HepG2 (cell line): Measurements from ENCODE around the gene ACTR1B. TPM values are rescaled to one million over a fixed set of nuclear protein-coding genes. Genes with fewer than 3 reads are reported as not detected.

Source experiments
- HDAC1 ChIP-seq: sonication (generic); formaldehyde crosslinking; IDR thresholded peaks from 2 replicates; pipeline ENCODE4 v1.5.1; 2020; ENCODE audit warnings: mild to moderate bottlenecking, missing genetic modification reagents
- HMGXB4 ChIP-seq, 2 experiments: sonication (generic) in 1 of 2; formaldehyde crosslinking in 1 of 2; IDR thresholded peaks; 2 replicates each; pipeline versions ENCODE4 v1.4.0 to v1.6.1; 2018 to 2020; ENCODE audit warnings: missing genetic modification reagents in 2 of 2, borderline replicate concordance in 1 of 2, low read depth in 1 of 2, mild to moderate bottlenecking in 1 of 2, missing biosample characterization in 1 of 2
- HOXD1 ChIP-seq: sonication (generic); formaldehyde crosslinking; IDR thresholded peaks from 2 replicates; pipeline ENCODE4 v1.5.0; 2020; ENCODE audit warnings: missing genetic modification reagents
- KDM5B ChIP-seq: sonication (generic); formaldehyde crosslinking; IDR thresholded peaks from 2 replicates; pipeline ENCODE4 v1.4.0; 2020; ENCODE audit warnings: missing genetic modification reagents, mild to moderate bottlenecking, borderline replicate concordance
- MAZ ChIP-seq, 2 experiments: sonication (generic) in 1 of 2; formaldehyde crosslinking in 1 of 2; IDR thresholded peaks; 2 replicates each; pipeline versions ENCODE4 v1.5.0 to v1.6.1; 2012 to 2020; ENCODE audit warnings: low read depth in 2 of 2, mild to moderate bottlenecking in 2 of 2, borderline replicate concordance in 1 of 2, improper control_type of control experiment in 1 of 2, low read length in 1 of 2, missing genetic modification reagents in 1 of 2, moderate library complexity in 1 of 2
- MTA1 ChIP-seq: sonication (generic); formaldehyde crosslinking; IDR thresholded peaks from 2 replicates; pipeline ENCODE4 v1.4.0; 2020; ENCODE audit warnings: missing genetic modification reagents, mild to moderate bottlenecking, borderline replicate concordance
- MXI1 ChIP-seq: IDR thresholded peaks from 3 replicates; pipeline ENCODE4 v1.6.1; 2012; ENCODE audit warnings: low read depth, low read length, inconsistent platforms, borderline replicate concordance
- RARA ChIP-seq: IDR thresholded peaks from 2 replicates; pipeline ENCODE4 v1.6.1; 2016; ENCODE audit warnings: missing genetic modification reagents, missing compliant biosample characterization
- SAP130 ChIP-seq: IDR thresholded peaks from 2 replicates; pipeline ENCODE4 v1.6.1; 2016; ENCODE audit warnings: low read depth
- SETDB1 ChIP-seq: sonication (generic); formaldehyde crosslinking; IDR thresholded peaks from 2 replicates; pipeline ENCODE4 v1.5.1; 2020; ENCODE audit warnings: missing genetic modification reagents, mild to moderate bottlenecking, borderline replicate concordance
- ZBTB40 ChIP-seq, 2 experiments: fragments of 450-650 bp in 1 of 2; sonication (generic) in 1 of 2; formaldehyde crosslinking in 1 of 2; IDR thresholded peaks; 2 replicates each; pipeline versions ENCODE4 v1.6.1 to v1.8.0; 2016 to 2022; ENCODE audit warnings: antibody characterized with exemption in 1 of 2, mild to moderate bottlenecking in 1 of 2, missing genetic modification reagents in 1 of 2
- ZNF143 ChIP-seq: sonication (generic); formaldehyde crosslinking; IDR thresholded peaks from 2 replicates; pipeline ENCODE4 v1.4.0; 2020; ENCODE audit warnings: missing genetic modification reagents
- ZNF329 ChIP-seq: sonication (generic); formaldehyde crosslinking; IDR thresholded peaks from 2 replicates; pipeline ENCODE4 v1.9.0; 2021; ENCODE audit warnings: low read depth, mild to moderate bottlenecking, missing genetic modification reagents
- ZNF33A ChIP-seq: sonication (generic); formaldehyde crosslinking; IDR thresholded peaks from 2 replicates; pipeline ENCODE4 v1.5.1; 2020; ENCODE audit warnings: missing genetic modification reagents, mild to moderate bottlenecking, moderate library complexity, borderline replicate concordance
- ZNF432 ChIP-seq: sonication (generic); formaldehyde crosslinking; IDR thresholded peaks from 2 replicates; pipeline ENCODE4 v1.5.0; 2020; ENCODE audit warnings: missing genetic modification reagents, mild to moderate bottlenecking, borderline replicate concordance
- ZNF773 ChIP-seq: sonication (generic); formaldehyde crosslinking; IDR thresholded peaks from 2 replicates; pipeline ENCODE4 v1.4.0; 2020; ENCODE audit warnings: missing genetic modification reagents, borderline replicate concordance
- polyA plus RNA-seq, 8 experiments: library from polyadenylated mRNA; depleted of rRNA in 3 of 8; stranded (reverse) in 7 of 8; unstranded in 1 of 8; fragments of >200 nt; fragmentation: Illumina TruSeq in 4 of 8; extraction: Trizol in 4 of 8; gene quantifications; 2 replicates each; pipeline versions ENCODE4 v1.2.1 to v1.2.3, GENCODE V29; 2011 to 2016; ENCODE audit warnings: low read depth in 4 of 8, missing spikeins in 1 of 8, mixed read lengths in 1 of 8; ENCODE audit not compliant: insufficient read depth in 1 of 8
- total RNA-seq, 5 experiments: library from RNA; depleted of rRNA; stranded (reverse); fragments of >200 nt; fragmentation: Illumina TruSeq; extraction: Trizol; gene quantifications; 2 replicates each; pipeline ENCODE4 v1.2.3, GENCODE V29; 2016; ENCODE audit warnings: low read depth in 1 of 5

The ACTR1B gene
- total and polyA plus RNA-seq, 2 of the 13 experiments (the other 11 are each of a cell fraction or from before 2014, with no cell fraction given) = 61.7 to 76.7 TPM

- peak; percentile 57 for TF ChIP-seq ZNF143
- no peak for TF ChIP-seq ZNF432 (CRISPR knock-in tag)
- peak; percentile 76; the same call in 1 of the 2 replicates for TF ChIP-seq SAP130 (CRISPR knock-in tag)
- TF ChIP-seq MAZ (IDR thresholded peaks at IDR 0.05; ENCODE audit: borderline replicate concordance, low read depth, low read length) = no peak; the same call in 1 of the 2 replicates
- TF ChIP-seq MAZ (CRISPR knock-in tag; IDR thresholded peaks at IDR 0.05; ENCODE audit: low read depth) = no peak
- TF ChIP-seq ZBTB40 (IDR thresholded peaks at IDR 0.05) = no peak
- no peak for TF ChIP-seq ZBTB40 (CRISPR knock-in tag; IDR thresholded peaks at IDR 0.05)
- peak; percentile 57 to 80; a peak in 2 of 4 replicates for TF ChIP-seq HMGXB4 (CRISPR knock-in tag; IDR thresholded peaks at IDR 0.05; ENCODE audit: borderline replicate concordance in 1 of 2, low read depth in 1 of 2)
- no peak for TF ChIP-seq MTA1 (CRISPR knock-in tag)
- TF ChIP-seq ZNF329 (CRISPR knock-in tag) = no peak
- 0 out of 2 replicates have a peak, but pooled peaks have one; percentile 34 for TF ChIP-seq HOXD1 (CRISPR knock-in tag)
- peak; percentile 88; the same call in 1 of the 3 replicates for TF ChIP-seq MXI1
- no peak for TF ChIP-seq SETDB1
- TF ChIP-seq ZNF773 (CRISPR knock-in tag) = 0 out of 2 replicates have a peak, but pooled peaks have one; percentile 80
- TF ChIP-seq RARA (CRISPR knock-in tag) = no peak
- no peak; the same call in 1 of the 2 replicates for TF ChIP-seq KDM5B
- no peak for TF ChIP-seq ZNF33A (CRISPR knock-in tag)
- peak; percentile 51; the same call in 1 of the 2 replicates for TF ChIP-seq HDAC1 (CRISPR knock-in tag)
Measured at GRCh38 chr2:97663962-97664635, at the start of gene ACTR1B (continued).
